CD4-positive, alpha-beta T cell treated with Interleukin-2 at 100 ng/mL for 4 hours (primary cell): Measurements from ENCODE around the gene NRP1.
"Not testable (repeated sequence)": the region's sequence is repeated elsewhere in the genome, so short reads cannot be mapped to it uniquely, and the experiment has no call there.

Source experiments
- DNase-seq: peaks from one replicate; pipeline ENCODE4 v3.0.0-alpha.2; 2020; ENCODE audit warnings: low spot score

NRP1 gene

GRCh38 chr10:33321516-33321915, 13.0 kb downstream of the NRP1 start:
- DNase-seq: no peak

- DNase-seq: no peak
These were observed 14.2 kb downstream of the NRP1 start for GRCh38 chr10:33320288-33320687.

- DNase-seq: no peak
These were observed 18.6 kb downstream of the NRP1 start for GRCh38 chr10:33315891-33316290.

GRCh38 chr10:33314811-33315561, 19.5 kb downstream of the NRP1 start:
- no peak for DNase-seq

GRCh38 chr10:33311640-33312039, 22.8 kb downstream of the NRP1 start:
- DNase-seq: no peak

- no peak for DNase-seq
These were observed 23.6 kb downstream of the NRP1 start for GRCh38 chr10:33310853-33311252.

GRCh38 chr10:33309406-33309805, 25.1 kb downstream of the NRP1 start:
- no peak for DNase-seq

- DNase-seq: no peak
These were observed 26.6 kb downstream of the NRP1 start for GRCh38 chr10:33307835-33308234.

- DNase-seq: no peak
These were observed 27.6 kb downstream of the NRP1 start for GRCh38 chr10:33306701-33307519.

GRCh38 chr10:33306126-33306525, 28.3 kb downstream of the NRP1 start:
- no peak for DNase-seq

GRCh38 chr10:33304423-33305225, 29.8 kb downstream of the NRP1 start:
- no peak for DNase-seq

GRCh38 chr10:33303988-33304387, 30.5 kb downstream of the NRP1 start:
- DNase-seq: no peak

- DNase-seq: no peak
These were observed 32.1 kb downstream of the NRP1 start for GRCh38 chr10:33302208-33302829.

- no peak for DNase-seq
These were observed 33.2 kb downstream of the NRP1 start for GRCh38 chr10:33301097-33301789.

GRCh38 chr10:33300544-33300943, 33.9 kb downstream of the NRP1 start:
- not testable (repeated sequence) for DNase-seq

- DNase-seq: no peak
These were observed 35.6 kb downstream of the NRP1 start for GRCh38 chr10:33298893-33299292.

- DNase-seq: no peak
These were observed 36.4 kb downstream of the NRP1 start for GRCh38 chr10:33298110-33298509.

GRCh38 chr10:33295851-33296250, 38.6 kb downstream of the NRP1 start:
- DNase-seq: no peak

- no peak for DNase-seq
These were observed 40.8 kb downstream of the NRP1 start for GRCh38 chr10:33293531-33294170.

- DNase-seq: no peak
These were observed 41.4 kb downstream of the NRP1 start for GRCh38 chr10:33293076-33293475.

GRCh38 chr10:33291053-33291592, 43.3 kb downstream of the NRP1 start:
- no peak for DNase-seq
